LNCaP clone FGC (cell line): Measurements from ENCODE around the gene NPM3.

Experiments
- DNase-seq: peaks from one replicate; pipeline ENCODE4 v3.0.0-alpha.2; 2011; ENCODE audit warnings: low read depth
- H3K4me3 ChIP-seq: 2 replicates; pipeline ENCODE4 v1.5.1; 2011; ENCODE audit warnings: mild to moderate bottlenecking, low read depth, low read length, control low read depth
- CTCF ChIP-seq: IDR thresholded peaks from 2 replicates; pipeline ENCODE4 v1.5.1; 2012; ENCODE audit warnings: mild to moderate bottlenecking; ENCODE audit not compliant: control insufficient read depth, insufficient read depth; ENCODE audit errors: extremely low read depth

The NPM3 gene

GRCh38 chr10:101761226-101761625 lies 22.0 kb downstream of the NPM3 start:
- H3K4me3 ChIP-seq = no peak overlapping the region
- TF ChIP-seq CTCF = no peak
- DNase-seq = no peak

- no peak for TF ChIP-seq CTCF
- no peak overlapping the region for H3K4me3 ChIP-seq
- DNase-seq = no peak
Observed at GRCh38 chr10:101760510-101760909, 22.7 kb downstream of the NPM3 start.

GRCh38 chr10:101759309-101760247 lies 23.7 kb downstream of the NPM3 start:
- no peak for TF ChIP-seq CTCF
- no peak for DNase-seq
- no peak overlapping the region for H3K4me3 ChIP-seq

GRCh38 chr10:101758858-101759257 lies 24.4 kb downstream of the NPM3 start:
- TF ChIP-seq CTCF = no peak
- DNase-seq = no peak
- no peak overlapping the region for H3K4me3 ChIP-seq

GRCh38 chr10:101752241-101752640 lies 31.0 kb downstream of the NPM3 start:
- no peak for TF ChIP-seq CTCF
- no peak for DNase-seq
- no peak overlapping the region for H3K4me3 ChIP-seq

GRCh38 chr10:101749047-101750016 lies 33.9 kb downstream of the NPM3 start:
- no peak overlapping the region for H3K4me3 ChIP-seq
- no peak for TF ChIP-seq CTCF
- no peak for DNase-seq
